Measurements from ENCODE around the gene TMEM42.

GRCh38 chr3:44842376-44842775, 19.3 kb upstream of the TMEM42 start:
- TF ChIP-seq, protein P1, sequence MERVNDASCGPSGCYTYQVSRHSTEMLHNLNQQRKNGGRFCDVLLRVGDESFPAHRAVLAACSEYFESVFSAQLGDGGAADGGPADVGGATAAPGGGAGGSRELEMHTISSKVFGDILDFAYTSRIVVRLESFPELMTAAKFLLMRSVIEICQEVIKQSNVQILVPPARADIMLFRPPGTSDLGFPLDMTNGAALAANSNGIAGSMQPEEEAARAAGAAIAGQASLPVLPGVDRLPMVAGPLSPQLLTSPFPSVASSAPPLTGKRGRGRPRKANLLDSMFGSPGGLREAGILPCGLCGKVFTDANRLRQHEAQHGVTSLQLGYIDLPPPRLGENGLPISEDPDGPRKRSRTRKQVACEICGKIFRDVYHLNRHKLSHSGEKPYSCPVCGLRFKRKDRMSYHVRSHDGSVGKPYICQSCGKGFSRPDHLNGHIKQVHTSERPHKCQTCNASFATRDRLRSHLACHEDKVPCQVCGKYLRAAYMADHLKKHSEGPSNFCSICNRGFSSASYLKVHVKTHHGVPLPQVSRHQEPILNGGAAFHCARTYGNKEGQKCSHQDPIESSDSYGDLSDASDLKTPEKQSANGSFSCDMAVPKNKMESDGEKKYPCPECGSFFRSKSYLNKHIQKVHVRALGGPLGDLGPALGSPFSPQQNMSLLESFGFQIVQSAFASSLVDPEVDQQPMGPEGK (CRISPR knock-in tag; IDR thresholded peaks at IDR 0.05; ENCODE audit: borderline replicate concordance): no peak
- TF ChIP-seq ZFP3 (CRISPR knock-in tag; IDR thresholded peaks at IDR 0.05) (no peak), GLIS3 (CRISPR knock-in tag; IDR thresholded peaks at IDR 0.05) (no peak), OSR1 (CRISPR knock-in tag; IDR thresholded peaks at IDR 0.05) (no peak), ARNTL (CRISPR knock-in tag; IDR thresholded peaks at IDR 0.05; ENCODE audit: borderline replicate concordance, low read depth) (no peak), RARB (CRISPR knock-in tag; IDR thresholded peaks at IDR 0.05) (no peak)
- TF ChIP-seq, protein P2, sequence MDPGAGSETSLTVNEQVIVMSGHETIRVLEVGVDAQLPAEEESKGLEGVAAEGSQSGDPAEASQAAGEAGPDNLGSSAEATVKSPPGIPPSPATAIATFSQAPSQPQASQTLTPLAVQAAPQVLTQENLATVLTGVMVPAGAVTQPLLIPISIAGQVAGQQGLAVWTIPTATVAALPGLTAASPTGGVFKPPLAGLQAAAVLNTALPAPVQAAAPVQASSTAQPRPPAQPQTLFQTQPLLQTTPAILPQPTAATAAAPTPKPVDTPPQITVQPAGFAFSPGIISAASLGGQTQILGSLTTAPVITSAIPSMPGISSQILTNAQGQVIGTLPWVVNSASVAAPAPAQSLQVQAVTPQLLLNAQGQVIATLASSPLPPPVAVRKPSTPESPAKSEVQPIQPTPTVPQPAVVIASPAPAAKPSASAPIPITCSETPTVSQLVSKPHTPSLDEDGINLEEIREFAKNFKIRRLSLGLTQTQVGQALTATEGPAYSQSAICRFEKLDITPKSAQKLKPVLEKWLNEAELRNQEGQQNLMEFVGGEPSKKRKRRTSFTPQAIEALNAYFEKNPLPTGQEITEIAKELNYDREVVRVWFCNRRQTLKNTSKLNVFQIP (CRISPR knock-in tag; IDR thresholded peaks at IDR 0.05; ENCODE audit: borderline replicate concordance, low read depth): no peak

Data from SK-N-SH treated with all-trans-retinoic acid at 6 μM for 48 hours (cell line).